ENCODE data around the gene SPATA25. TPM values are rescaled to one million over a fixed set of nuclear protein-coding genes. Genes with fewer than 3 reads are reported as not detected.

Gene SPATA25
- total RNA-seq, 1 experiment from 2014 or later: not detected

GRCh38 chr20:45866454-45866853 is 21.0 kb downstream of the SPATA25 start:
- no peak for DNase-seq (ENCODE audit: low read depth)

- no peak for DNase-seq (ENCODE audit: low read depth)
Measured at GRCh38 chr20:45863543-45864470, 23.6 kb downstream of the SPATA25 start.

- peak; percentile 19 for DNase-seq (ENCODE audit: low read depth)
Measured at GRCh38 chr20:45861221-45862075, 26.0 kb downstream of the SPATA25 start.

GRCh38 chr20:45860560-45861220 is 26.7 kb downstream of the SPATA25 start:
- DNase-seq (ENCODE audit: low read depth): no peak

- no peak for DNase-seq (ENCODE audit: low read depth)
Measured at GRCh38 chr20:45859916-45860315, 27.5 kb downstream of the SPATA25 start.

- DNase-seq (ENCODE audit: low read depth): peak; percentile 48
Measured at GRCh38 chr20:45857882-45858216, 29.6 kb downstream of the SPATA25 start.

GRCh38 chr20:45857114-45857881 is 30.1 kb downstream of the SPATA25 start, which contains the start of the genes ACOT8 and ZSWIM3:
ACOT8 (minus strand) TSS chr20:45857392; CDS start chr20:45857315, 77 bp downstream.
ZSWIM3 (plus strand) TSS chr20:45857614; CDS start chr20:45857826, 212 bp downstream.
- DNase-seq (ENCODE audit: low read depth): peak; percentile 100

GRCh38 chr20:45853484-45853883 is 33.9 kb downstream of the SPATA25 start:
- DNase-seq (ENCODE audit: low read depth): no peak

- no peak for DNase-seq (ENCODE audit: low read depth)
Measured at GRCh38 chr20:45852326-45852725, 35.1 kb downstream of the SPATA25 start.

GRCh38 chr20:45851501-45851900 is 35.9 kb downstream of the SPATA25 start:
- DNase-seq (ENCODE audit: low read depth): no peak

- DNase-seq (ENCODE audit: low read depth): no peak
Measured at GRCh38 chr20:45850926-45851325, 36.5 kb downstream of the SPATA25 start.

- no peak for DNase-seq (ENCODE audit: low read depth)
Measured at GRCh38 chr20:45850238-45850637, 37.2 kb downstream of the SPATA25 start.

GRCh38 chr20:45848969-45849582 is 38.3 kb downstream of the SPATA25 start:
- DNase-seq (ENCODE audit: low read depth): no peak

- DNase-seq (ENCODE audit: low read depth): no peak
Measured at GRCh38 chr20:45848421-45848820, 39.0 kb downstream of the SPATA25 start.

GRCh38 chr20:45845452-45845851 is 42.0 kb downstream of the SPATA25 start:
- DNase-seq (ENCODE audit: low read depth): no peak

- DNase-seq (ENCODE audit: low read depth): no peak
Measured at GRCh38 chr20:45843506-45843905, 43.9 kb downstream of the SPATA25 start.

GRCh38 chr20:45842169-45842812 is 45.1 kb downstream of the SPATA25 start:
- peak; percentile 47 for DNase-seq (ENCODE audit: low read depth)

GRCh38 chr20:45841407-45842129 is 45.9 kb downstream of the SPATA25 start:
- no peak for DNase-seq (ENCODE audit: low read depth)

- DNase-seq (ENCODE audit: low read depth): no peak
Measured at GRCh38 chr20:45840700-45841198, 46.7 kb downstream of the SPATA25 start.
